B cell (primary cell): Measurements from ENCODE around the gene IL9.

Experiments used
- EZH2 ChIP-seq: IDR thresholded peaks from 2 replicates; pipeline ENCODE4 v1.6.1; 2012; ENCODE audit warnings: borderline replicate concordance, low read depth, mild to moderate bottlenecking, moderate library complexity, low read length; ENCODE audit not compliant: insufficient read depth, poor library complexity, severe bottlenecking
- TF ChIP-seq, protein P1 (sequence below): fragments of 200-600 bp; IDR thresholded peaks from one replicate; pipeline ENCODE4 v1.8.0; 2022; ENCODE audit warnings: antibody characterized with exemption, mild to moderate bottlenecking

DNA sequence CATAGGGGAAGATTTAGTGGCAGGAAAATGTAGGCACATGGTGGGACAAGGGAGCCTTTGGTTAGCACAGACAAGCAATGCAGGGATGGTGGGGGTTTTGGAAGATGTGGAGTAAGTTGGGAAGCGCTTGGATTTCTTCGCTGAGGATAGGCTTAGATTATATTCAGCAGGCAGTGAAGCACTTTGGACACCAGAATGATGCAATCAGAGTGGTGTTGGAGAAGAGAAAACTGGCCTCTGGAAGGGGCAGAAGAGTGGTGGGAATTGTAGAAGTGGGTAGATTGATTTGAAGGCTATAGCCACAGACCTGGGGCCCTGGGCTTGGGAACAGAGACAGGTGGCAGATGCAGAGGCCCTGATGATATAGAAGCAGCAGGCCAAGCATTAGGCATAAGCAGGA is 32.9 kb downstream of the IL9 start:
- TF ChIP-seq EZH2 = no peak
- TF ChIP-seq, protein P1, sequence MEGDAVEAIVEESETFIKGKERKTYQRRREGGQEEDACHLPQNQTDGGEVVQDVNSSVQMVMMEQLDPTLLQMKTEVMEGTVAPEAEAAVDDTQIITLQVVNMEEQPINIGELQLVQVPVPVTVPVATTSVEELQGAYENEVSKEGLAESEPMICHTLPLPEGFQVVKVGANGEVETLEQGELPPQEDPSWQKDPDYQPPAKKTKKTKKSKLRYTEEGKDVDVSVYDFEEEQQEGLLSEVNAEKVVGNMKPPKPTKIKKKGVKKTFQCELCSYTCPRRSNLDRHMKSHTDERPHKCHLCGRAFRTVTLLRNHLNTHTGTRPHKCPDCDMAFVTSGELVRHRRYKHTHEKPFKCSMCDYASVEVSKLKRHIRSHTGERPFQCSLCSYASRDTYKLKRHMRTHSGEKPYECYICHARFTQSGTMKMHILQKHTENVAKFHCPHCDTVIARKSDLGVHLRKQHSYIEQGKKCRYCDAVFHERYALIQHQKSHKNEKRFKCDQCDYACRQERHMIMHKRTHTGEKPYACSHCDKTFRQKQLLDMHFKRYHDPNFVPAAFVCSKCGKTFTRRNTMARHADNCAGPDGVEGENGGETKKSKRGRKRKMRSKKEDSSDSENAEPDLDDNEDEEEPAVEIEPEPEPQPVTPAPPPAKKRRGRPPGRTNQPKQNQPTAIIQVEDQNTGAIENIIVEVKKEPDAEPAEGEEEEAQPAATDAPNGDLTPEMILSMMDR = no peak
